Kidney capillary endothelial cell (primary cell): ENCODE results near the gene LTBP2.

ENCODE experiments used
- DNase-seq: peaks from one replicate; pipeline ENCODE4 v3.0.0-alpha.2; 2018; ENCODE audit warnings: low spot score

LTBP2 gene

GRCh38 chr14:74591394-74591793 is 20.6 kb downstream of the LTBP2 start:
- DNase-seq = no peak

GRCh38 chr14:74589291-74589879 is 22.7 kb downstream of the LTBP2 start:
- DNase-seq = no peak

- DNase-seq = no peak
These were observed 24.7 kb downstream of the LTBP2 start for GRCh38 chr14:74587363-74587707.

GRCh38 chr14:74586681-74587362 is 25.2 kb downstream of the LTBP2 start:
- DNase-seq = no peak

- no peak for DNase-seq
These were observed 26.4 kb downstream of the LTBP2 start for GRCh38 chr14:74585406-74586335.

GRCh38 chr14:74584951-74585350 is 27.1 kb downstream of the LTBP2 start:
- no peak for DNase-seq

- DNase-seq = no peak
These were observed 28.2 kb downstream of the LTBP2 start for GRCh38 chr14:74583689-74584434.

- DNase-seq = no peak
These were observed 29.0 kb downstream of the LTBP2 start for GRCh38 chr14:74582910-74583581.

GRCh38 chr14:74580275-74580672 is 31.8 kb downstream of the LTBP2 start:
- DNase-seq = no peak

GRCh38 chr14:74579447-74580274 is 32.4 kb downstream of the LTBP2 start:
- DNase-seq = peak; percentile 38

- DNase-seq = no peak
These were observed 33.6 kb downstream of the LTBP2 start for GRCh38 chr14:74578479-74578878.

- DNase-seq = no peak
These were observed 34.1 kb downstream of the LTBP2 start for GRCh38 chr14:74577948-74578275.

- DNase-seq = no peak
These were observed 34.6 kb downstream of the LTBP2 start for GRCh38 chr14:74577247-74577947.

GRCh38 chr14:74575936-74576335 is 36.1 kb downstream of the LTBP2 start:
- no peak for DNase-seq

- DNase-seq = no peak
These were observed 36.5 kb downstream of the LTBP2 start for GRCh38 chr14:74575507-74575906.

GRCh38 chr14:74574706-74575105 is 37.3 kb downstream of the LTBP2 start:
- DNase-seq = no peak

GRCh38 chr14:74574090-74574433 is 38.0 kb downstream of the LTBP2 start:
- no peak for DNase-seq

GRCh38 chr14:74573421-74574089 is 38.5 kb downstream of the LTBP2 start:
- DNase-seq = no peak

GRCh38 chr14:74572726-74573301 is 39.2 kb downstream of the LTBP2 start:
- DNase-seq = no peak
